Endothelial cell of umbilical vein (primary cell): Measurements from ENCODE around the gene TSC22D1. TPM values are rescaled to one million over a fixed set of nuclear protein-coding genes. Genes with fewer than 3 reads are reported as not detected.

Source experiments
- BruUV-seq: library from RNA; stranded (reverse); fragments of 400-500 nt; replicated peaks from 2 replicates; lab custom pipeline; 2021; lab: Mats Ljungman, UMichigan
- CTCF ChIA-PET: fragments of 300-600, 350-600 bp; sonication (Branson Sonifier 250); formaldehyde crosslinking; loops from one replicate; lab custom pipeline; 2021; ENCODE audit warnings: antibody characterized with exemption, inconsistent platforms; lab: Charles Lee
- POLR2A ChIA-PET: fragments of 300-600, 350-600 bp; sonication (Branson Sonifier 250); formaldehyde crosslinking; loops from one replicate; lab custom pipeline; 2021; ENCODE audit warnings: antibody characterized with exemption, inconsistent platforms; lab: Charles Lee
- DNase-seq: peaks from one replicate; pipeline ENCODE4 v3.0.0-alpha.2; 2011; ENCODE audit warnings: low read depth, low spot score
- FAIRE-seq: peaks from 2 replicates; lab custom pipeline; 2011; peaks lifted over from hg19 to GRCh38; lab: Jason Lieb, UNC
- H2AFZ ChIP-seq: 2 replicates; pipeline ENCODE4 v1.6.0; 2012; ENCODE audit warnings: low read depth, low read length, control low read depth, inconsistent platforms
- H3K27ac ChIP-seq: 2 replicates; pipeline ENCODE4 v1.5.1; 2011; ENCODE audit warnings: low read depth, mild to moderate bottlenecking, control low read depth, low read length, moderate library complexity; ENCODE audit not compliant: insufficient read depth
- H3K27me3 ChIP-seq, 2 experiments: 2 replicates each; pipeline versions ENCODE4 v1.6.0 to v1.6.1; 2011; ENCODE audit warnings: low read length in 2 of 2, mixed read lengths in 1 of 2; ENCODE audit not compliant: control insufficient read depth in 2 of 2, insufficient read depth in 2 of 2
- H3K36me3 ChIP-seq, 2 experiments: 2 replicates in 1 of 2; 3 replicates in 1 of 2; pipeline ENCODE4 v1.5.1; 2011; ENCODE audit warnings: low read length in 2 of 2, mild to moderate bottlenecking in 1 of 2, moderate library complexity in 1 of 2; ENCODE audit not compliant: control insufficient read depth in 2 of 2, insufficient read depth in 2 of 2; ENCODE audit errors: extremely low read depth in 1 of 2
- H3K4me1 ChIP-seq: 3 replicates; pipeline ENCODE4 v1.5.1; 2011; ENCODE audit warnings: mild to moderate bottlenecking, low read length; ENCODE audit not compliant: control insufficient read depth, insufficient read depth; ENCODE audit errors: extremely low read depth
- H3K4me2 ChIP-seq: 2 replicates; pipeline ENCODE4 v1.6.1; 2011; ENCODE audit warnings: low read length, control low read depth, mixed read lengths; ENCODE audit not compliant: insufficient read depth
- H3K4me3 ChIP-seq, 3 experiments: fragments of 200-600 bp in 1 of 3; sonication (generic), shearing (Covaris generic) in 1 of 3; replicated peaks in 1 of 3; 2 replicates each; pipeline ENCODE4 v1.5.1; 2011 to 2016; ENCODE audit warnings: control low read depth in 3 of 3, low read length in 3 of 3, mild to moderate bottlenecking in 2 of 3, inconsistent platforms in 1 of 3, low read depth in 1 of 3, moderate library complexity in 1 of 3; ENCODE audit not compliant: insufficient read depth in 1 of 3
- H3K79me2 ChIP-seq: 2 replicates; pipeline ENCODE4 v1.6.0; 2012; ENCODE audit warnings: low read length, inconsistent platforms; ENCODE audit not compliant: control insufficient read depth, insufficient read depth
- H3K9ac ChIP-seq: replicated peaks from 2 replicates; pipeline ENCODE3; 2011; ENCODE audit warnings: low read length, control low read depth; ENCODE audit not compliant: insufficient read depth; ENCODE audit errors: extremely low read depth
- H3K9me1 ChIP-seq: replicated peaks from 3 replicates; pipeline ENCODE4 v1.6.0; 2011; ENCODE audit warnings: mild to moderate bottlenecking, low read length; ENCODE audit not compliant: control insufficient read depth, insufficient read depth; ENCODE audit errors: extremely low read depth
- H3K9me3 ChIP-seq: replicated peaks from 2 replicates; pipeline ENCODE4 v1.5.1; 2012; ENCODE audit warnings: low read length, inconsistent platforms; ENCODE audit not compliant: control insufficient read depth, insufficient read depth
- H4K20me1 ChIP-seq: replicated peaks from 2 replicates; pipeline ENCODE3; 2011; ENCODE audit warnings: mild to moderate bottlenecking, low read length; ENCODE audit not compliant: control insufficient read depth, insufficient read depth; ENCODE audit errors: extremely low read depth
- EZH2 ChIP-seq: IDR thresholded peaks from 2 replicates; pipeline ENCODE4 v1.6.1; 2012; ENCODE audit warnings: borderline replicate concordance, low read depth, mild to moderate bottlenecking, moderate library complexity, low read length, inconsistent platforms; ENCODE audit not compliant: severe bottlenecking
- FOS ChIP-seq: IDR thresholded peaks from 2 replicates; pipeline ENCODE4 v1.6.1; 2011; ENCODE audit warnings: mild to moderate bottlenecking, low read length, moderate library complexity, borderline replicate concordance; ENCODE audit not compliant: insufficient read depth
- GATA2 ChIP-seq: IDR thresholded peaks from 2 replicates; pipeline ENCODE4 v1.7.0; 2011; ENCODE audit warnings: low read depth, mild to moderate bottlenecking, moderate library complexity, mixed read lengths, low read length; ENCODE audit not compliant: insufficient read length, insufficient read depth
- JUN ChIP-seq: IDR thresholded peaks from 2 replicates; pipeline ENCODE4 v1.6.1; 2011; ENCODE audit warnings: borderline replicate concordance, low read depth; ENCODE audit not compliant: insufficient read length, insufficient read depth
- MYC ChIP-seq: IDR thresholded peaks from one replicate; pipeline ENCODE4 v1.6.1; 2011; ENCODE audit warnings: mild to moderate bottlenecking, low read depth, low read length
- POLR2A ChIP-seq: IDR thresholded peaks from 2 replicates; pipeline ENCODE4 v1.6.1; 2012; ENCODE audit warnings: low read depth, mild to moderate bottlenecking, control low read depth, low read length
- POLR2AphosphoS5 ChIP-seq: IDR thresholded peaks from 2 replicates; pipeline ENCODE4 v1.6.1; 2012; ENCODE audit warnings: low read depth, mild to moderate bottlenecking, control low read depth, low read length, moderate library complexity; ENCODE audit not compliant: insufficient read depth
- dilution Hi-C: fragments of 300-500 bp; cut with MboI; formaldehyde crosslinking; loops from one replicate; pipeline ENCODE4 v1.15.0; 2019; ENCODE audit warnings: low sequenced_read_pairs; ENCODE audit not compliant: extremely low pct_ligation_motif_present
- intact Hi-C: fragments of 100-400 bp; cut with micrococcal nuclease; formaldehyde crosslinking; loops from one replicate; pipeline ENCODE4 v1.10.0; 2022
- polyA plus RNA-seq, 4 experiments: library from polyadenylated mRNA; depleted of rRNA in 3 of 4; stranded (reverse) in 3 of 4; unstranded in 1 of 4; fragments of >200 nt; gene quantifications; 2 replicates each; pipeline versions ENCODE4 v1.2.1 to v1.2.3, GENCODE V29; 2011 to 2012; ENCODE audit warnings: missing spikeins in 1 of 4
- total RNA-seq: library from RNA; stranded (reverse); gene quantifications from 2 replicates; pipeline ENCODE4 v1.2.3, GENCODE V29; 2021
- TF ChIP-seq, protein P1 (sequence below), 2 donors: IDR thresholded peaks; 1 replicate in 1 of 2; 2 replicates in 1 of 2; pipeline ENCODE4 v1.5.1; 2011; ENCODE audit warnings: low read length in 2 of 2, mild to moderate bottlenecking in 2 of 2, moderate library complexity in 2 of 2, control low read depth in 1 of 2, inconsistent platforms in 1 of 2, low read depth in 1 of 2; ENCODE audit not compliant: insufficient read depth in 1 of 2; ENCODE audit errors: extremely low read depth in 1 of 2
- TF ChIP-seq, protein P2 (sequence below): IDR thresholded peaks from 2 replicates; pipeline ENCODE4 v1.6.1; 2011; ENCODE audit not compliant: insufficient read depth, insufficient read length

Gene TSC22D1
- total and polyA plus RNA-seq, 2 donors (not counting 3 experiments of a cell fraction or from before 2014, with no cell fraction given): 47.7 to 51.8 TPM

DNA sequence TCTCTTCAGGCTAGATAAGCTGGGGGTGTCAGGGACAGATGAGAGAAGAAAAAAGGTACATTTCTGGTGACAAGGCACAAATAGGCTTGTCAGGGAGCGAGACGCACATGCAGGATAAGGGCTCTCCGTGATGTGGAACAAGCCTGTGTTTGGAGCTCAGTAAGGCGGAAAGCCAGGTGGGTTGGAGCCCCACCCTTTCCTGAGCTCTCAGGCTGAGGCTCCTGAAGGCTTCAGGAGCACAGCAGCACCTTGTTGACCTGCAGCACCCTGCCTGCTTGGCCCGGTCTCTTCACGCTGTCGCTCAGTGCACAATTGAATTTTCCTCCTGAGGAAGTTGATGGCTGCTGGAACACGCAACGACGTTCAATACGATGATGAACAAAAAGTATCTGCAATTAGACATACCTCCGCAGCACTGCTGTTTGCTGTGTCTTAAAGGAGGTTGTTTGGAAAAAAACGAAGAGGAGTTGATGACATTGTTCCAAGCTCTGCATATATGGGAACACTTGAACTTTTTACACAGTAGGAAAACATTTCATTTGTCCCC is 173.2 kb downstream of the TSC22D1 start:
- no peak overlapping the region for H3K4me2 ChIP-seq
- dilution Hi-C loops: no loop called here
- no peaks in the 10 kb centered on the region for H3K36me3 ChIP-seq
- no peaks in the 10 kb centered on the region for H4K20me1 ChIP-seq
- BruUV-seq: no TSS peak
- H3K27me3 ChIP-seq: peaks cover 0 to 2% of the 10 kb centered on the region in 2 experiments
- CTCF ChIA-PET: interaction anchor here (1.1 to 1.8 kb wide), 5 partner anchors 10 to 160 kb away, joined by 3 to 6 read pairs (median 4); no protein-coding TSS in a partner anchor
- no peak overlapping the region for H3K27ac ChIP-seq
- H3K79me2 ChIP-seq: no peaks in the 10 kb centered on the region
- no peak overlapping the region for H3K4me3 ChIP-seq
- no peaks in the 10 kb centered on the region for H3K9me1 ChIP-seq
- DNase-seq (no peak), FAIRE-seq (no peak)
- intact Hi-C loops: no loop called here
- no peak overlapping the region for H2AFZ ChIP-seq
- peaks cover 4% of the 10 kb centered on the region for H3K4me1 ChIP-seq
- POLR2A ChIA-PET: no interaction called here
- TF ChIP-seq FOS (no peak), GATA2 (no peak), EZH2 (no peak), JUN (no peak)
- no peaks in the 10 kb centered on the region for H3K9me3 ChIP-seq
- no peak overlapping the region for H3K9ac ChIP-seq

DNA sequence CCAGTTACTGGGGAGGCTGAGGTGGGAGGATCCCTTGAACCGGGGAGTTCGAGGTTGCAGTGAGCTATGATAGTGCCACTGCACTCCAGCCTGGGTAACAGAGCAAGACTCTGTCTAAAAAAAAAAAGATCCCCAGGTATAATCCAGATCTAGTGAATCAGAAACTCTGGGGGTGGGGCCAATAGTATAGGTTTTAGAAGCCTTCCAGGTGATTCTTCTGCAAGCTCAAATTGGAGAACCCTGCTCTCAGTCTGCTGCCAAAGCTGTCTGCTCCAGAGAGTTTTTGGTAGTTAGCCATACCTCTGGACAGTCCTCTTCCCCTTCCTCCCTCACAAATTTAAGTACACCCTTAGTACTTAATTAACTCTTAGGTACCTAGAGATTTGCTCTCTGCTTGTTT is 174.6 kb downstream of the TSC22D1 start:
- H3K27me3 ChIP-seq: peaks cover 0 to 2% of the 10 kb centered on the region in 2 experiments
- H3K4me2 ChIP-seq: no peak overlapping the region
- H3K9me3 ChIP-seq: no peaks in the 10 kb centered on the region
- BruUV-seq: no TSS peak
- H2AFZ ChIP-seq: no peak overlapping the region
- intact Hi-C loops: no loop called here
- no peaks in the 10 kb centered on the region for H4K20me1 ChIP-seq
- dilution Hi-C loops: no loop called here
- H3K36me3 ChIP-seq: no peaks in the 10 kb centered on the region
- FAIRE-seq (no peak), DNase-seq (no peak)
- H3K4me1 ChIP-seq: peaks cover 4% of the 10 kb centered on the region
- no peaks in the 10 kb centered on the region for H3K9me1 ChIP-seq
- H3K27ac ChIP-seq: no peak overlapping the region
- ChIA-PET CTCF (no interaction called here), POLR2A (no interaction called here)
- H3K4me3 ChIP-seq: no peak overlapping the region
- no peak overlapping the region for H3K9ac ChIP-seq
- no peaks in the 10 kb centered on the region for H3K79me2 ChIP-seq
- TF ChIP-seq, protein P1, sequence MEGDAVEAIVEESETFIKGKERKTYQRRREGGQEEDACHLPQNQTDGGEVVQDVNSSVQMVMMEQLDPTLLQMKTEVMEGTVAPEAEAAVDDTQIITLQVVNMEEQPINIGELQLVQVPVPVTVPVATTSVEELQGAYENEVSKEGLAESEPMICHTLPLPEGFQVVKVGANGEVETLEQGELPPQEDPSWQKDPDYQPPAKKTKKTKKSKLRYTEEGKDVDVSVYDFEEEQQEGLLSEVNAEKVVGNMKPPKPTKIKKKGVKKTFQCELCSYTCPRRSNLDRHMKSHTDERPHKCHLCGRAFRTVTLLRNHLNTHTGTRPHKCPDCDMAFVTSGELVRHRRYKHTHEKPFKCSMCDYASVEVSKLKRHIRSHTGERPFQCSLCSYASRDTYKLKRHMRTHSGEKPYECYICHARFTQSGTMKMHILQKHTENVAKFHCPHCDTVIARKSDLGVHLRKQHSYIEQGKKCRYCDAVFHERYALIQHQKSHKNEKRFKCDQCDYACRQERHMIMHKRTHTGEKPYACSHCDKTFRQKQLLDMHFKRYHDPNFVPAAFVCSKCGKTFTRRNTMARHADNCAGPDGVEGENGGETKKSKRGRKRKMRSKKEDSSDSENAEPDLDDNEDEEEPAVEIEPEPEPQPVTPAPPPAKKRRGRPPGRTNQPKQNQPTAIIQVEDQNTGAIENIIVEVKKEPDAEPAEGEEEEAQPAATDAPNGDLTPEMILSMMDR (IDR thresholded peaks at IDR 0.05; ENCODE audit: extremely low read depth in 1 of 2, insufficient read depth in 1 of 2, low read depth in 1 of 2, low read length in 2 of 2): no peak
- TF ChIP-seq POLR2AphosphoS5 (no peak), EZH2 (no peak), JUN (no peak), GATA2 (no peak), MYC (no peak), FOS (no peak), POLR2A (no peak)
- TF ChIP-seq, protein P2, sequence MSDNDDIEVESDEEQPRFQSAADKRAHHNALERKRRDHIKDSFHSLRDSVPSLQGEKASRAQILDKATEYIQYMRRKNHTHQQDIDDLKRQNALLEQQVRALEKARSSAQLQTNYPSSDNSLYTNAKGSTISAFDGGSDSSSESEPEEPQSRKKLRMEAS: no peak
